Frontal cortex (tissue), 4 donors: Measurements from ENCODE around the gene CFAP90. TPM values are rescaled to one million over a fixed set of nuclear protein-coding genes. Genes with fewer than 3 reads are reported as not detected.
A peak's percentile ranks its signal among the peaks of the same experiment; 100 is the strongest.

Experiments
- DNase-seq, 2 donors: peaks; one replicate each; pipeline ENCODE4 v3.0.0; 2012; ENCODE audit warnings: low spot score in 2 of 2
- FAIRE-seq: peaks from 2 replicates; lab custom pipeline; 2012; peaks lifted over from hg19 to GRCh38; lab: Jason Lieb, UNC
- total RNA-seq: library from RNA; depleted of rRNA; stranded (reverse); fragments of >200 nt; gene quantifications from one replicate; pipeline ENCODE4 v1.2.3, GENCODE V29; 2014
- donor health status: control.
- donor health status: control.
- donor health status: control.

The CFAP90 gene
- total RNA-seq, 1 donor from 2014 or later, result 4.5 TPM

- FAIRE-seq, result no peak
These were observed 18.0 kb upstream of the CFAP90 start, which contains the start of the genes FASTKD3 and MTRR for GRCh38 chr5:7868773-7869473. Gene FASTKD3, minus strand, starts transcription at chr5:7869031. Its CDS starts 948 bp downstream, at chr5:7868083. Gene MTRR, plus strand, starts transcription at chr5:7869148. Its CDS starts 1,647 bp downstream, at chr5:7870795.

GRCh38 chr5:7868427-7868772, 17.5 kb upstream of the CFAP90 start:
- DNase-seq (no peak), FAIRE-seq (no peak)

More at GRCh38 chr5:7868773-7869473, 18.0 kb upstream of the CFAP90 start, which contains the start of the genes FASTKD3 and MTRR:
- DNase-seq, result peak; percentile 91 to 92

- no peak for FAIRE-seq
- DNase-seq, result no peak
These were observed 16.3 kb upstream of the CFAP90 start for GRCh38 chr5:7867260-7867659.

- FAIRE-seq, result no peak
- DNase-seq, result no peak
These were observed 15.3 kb upstream of the CFAP90 start for GRCh38 chr5:7866196-7866595.

GRCh38 chr5:7857926-7858632, 7.1 kb upstream of the CFAP90 start:
- FAIRE-seq, result no peak
- DNase-seq, result no peak

GRCh38 chr5:7857361-7857760, 6.4 kb upstream of the CFAP90 start:
- FAIRE-seq (no peak), DNase-seq (no peak)

- DNase-seq (peak in 1 of 2 donors; percentile 30), FAIRE-seq (peak; percentile 24)
These were observed 5.9 kb upstream of the CFAP90 start for GRCh38 chr5:7856855-7857254.

GRCh38 chr5:7855611-7856010, 4.7 kb upstream of the CFAP90 start:
- no peak for DNase-seq
- FAIRE-seq, result no peak

GRCh38 chr5:7852988-7853387, 2.1 kb upstream of the CFAP90 start:
- DNase-seq, result no peak
- no peak for FAIRE-seq

GRCh38 chr5:7852542-7852941, 1.6 kb upstream of the CFAP90 start:
- no peak for FAIRE-seq
- DNase-seq, result no peak

GRCh38 chr5:7851617-7852289, 820 bp upstream of the CFAP90 start:
- DNase-seq, result no peak
- no peak for FAIRE-seq

GRCh38 chr5:7851240-7851592, 283 bp upstream of the CFAP90 start:
- FAIRE-seq (no peak), DNase-seq (no peak)

GRCh38 chr5:7849681-7850394, 1.1 kb downstream of the CFAP90 start:
- FAIRE-seq (no peak), DNase-seq (peak; percentile 49 to 58)

- no peak for DNase-seq
- FAIRE-seq, result no peak
These were observed 2.6 kb downstream of the CFAP90 start for GRCh38 chr5:7848296-7848695.

- no peak for FAIRE-seq
- no peak for DNase-seq
These were observed 4.6 kb downstream of the CFAP90 start for GRCh38 chr5:7846327-7846726.

GRCh38 chr5:7845557-7845956, 5.4 kb downstream of the CFAP90 start:
- FAIRE-seq (no peak), DNase-seq (no peak)

GRCh38 chr5:7844901-7845300, 6.0 kb downstream of the CFAP90 start:
- FAIRE-seq (no peak), DNase-seq (no peak)

- DNase-seq (no peak), FAIRE-seq (no peak)
These were observed 8.4 kb downstream of the CFAP90 start for GRCh38 chr5:7842531-7842930.

GRCh38 chr5:7837403-7837802, 13.5 kb downstream of the CFAP90 start:
- FAIRE-seq (no peak), DNase-seq (no peak)

- DNase-seq (no peak), FAIRE-seq (no peak)
These were observed 16.0 kb downstream of the CFAP90 start for GRCh38 chr5:7834982-7835381.
